ENCODE measurements around the gene KRT34. TPM values are rescaled to one million over a fixed set of nuclear protein-coding genes. Genes with fewer than 3 reads are reported as not detected.
"Not testable (repeated sequence)": the region's sequence is repeated elsewhere in the genome, so short reads cannot be mapped to it uniquely, and the experiment has no call there.

KRT34 gene
- total RNA-seq, 1 donor from 2014 or later: 0.35 TPM

DNA sequence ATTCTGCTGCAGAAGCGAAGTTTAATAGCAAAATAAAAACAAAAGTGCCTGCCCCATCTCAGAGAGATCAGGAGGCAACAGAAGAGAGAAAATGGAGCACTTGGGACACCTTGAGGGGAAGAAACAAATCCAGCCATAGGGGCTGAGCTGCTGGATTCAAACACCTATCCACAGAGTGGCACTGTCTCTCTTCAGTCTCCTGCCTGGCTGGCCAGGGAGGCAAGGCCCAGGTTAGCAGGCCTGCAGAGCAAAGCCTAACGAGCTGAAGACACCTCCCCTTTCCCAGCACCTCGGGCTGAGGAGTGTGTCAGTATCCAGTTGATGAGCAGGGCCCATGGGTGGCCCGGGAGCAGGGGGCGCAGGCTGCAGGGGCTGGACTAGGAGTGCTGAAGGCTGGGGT lies 24.1 kb upstream of the KRT34 start:
- DNase-seq (ENCODE audit: extremely low read depth, low read depth, low spot score): no peak

DNA sequence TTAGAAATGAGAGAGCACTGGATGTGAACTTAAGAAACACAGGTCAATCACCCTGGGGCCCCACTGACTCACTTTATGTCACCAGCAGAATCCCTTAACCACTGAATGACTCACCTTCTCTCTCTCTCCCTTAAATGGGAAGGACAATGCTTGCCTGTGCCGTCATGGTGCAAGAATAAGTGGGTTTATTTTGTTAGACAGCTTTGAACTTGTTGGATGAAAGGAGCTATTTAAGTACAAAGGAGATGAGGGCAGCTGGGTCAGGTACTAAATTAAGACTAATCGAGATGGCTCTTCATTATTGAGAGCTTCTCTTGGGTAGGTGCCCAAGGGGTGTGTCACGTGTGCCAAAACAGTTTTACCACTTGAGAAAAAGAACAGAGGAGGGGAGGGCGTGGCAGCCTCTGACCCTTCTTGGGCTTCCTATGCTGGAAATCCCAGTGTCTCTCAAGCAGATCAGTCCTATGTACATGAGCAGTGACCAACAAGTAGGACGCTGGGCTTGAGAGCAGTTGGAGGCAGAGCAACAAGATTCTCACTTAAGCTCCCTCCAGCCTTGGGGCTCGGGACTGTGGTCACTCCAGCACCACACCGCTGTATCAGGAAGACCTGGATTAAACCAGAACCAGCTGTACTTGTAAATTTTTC lies 22.0 kb upstream of the KRT34 start:
- peak; percentile 20 for DNase-seq (ENCODE audit: extremely low read depth, low read depth, low spot score)

DNA sequence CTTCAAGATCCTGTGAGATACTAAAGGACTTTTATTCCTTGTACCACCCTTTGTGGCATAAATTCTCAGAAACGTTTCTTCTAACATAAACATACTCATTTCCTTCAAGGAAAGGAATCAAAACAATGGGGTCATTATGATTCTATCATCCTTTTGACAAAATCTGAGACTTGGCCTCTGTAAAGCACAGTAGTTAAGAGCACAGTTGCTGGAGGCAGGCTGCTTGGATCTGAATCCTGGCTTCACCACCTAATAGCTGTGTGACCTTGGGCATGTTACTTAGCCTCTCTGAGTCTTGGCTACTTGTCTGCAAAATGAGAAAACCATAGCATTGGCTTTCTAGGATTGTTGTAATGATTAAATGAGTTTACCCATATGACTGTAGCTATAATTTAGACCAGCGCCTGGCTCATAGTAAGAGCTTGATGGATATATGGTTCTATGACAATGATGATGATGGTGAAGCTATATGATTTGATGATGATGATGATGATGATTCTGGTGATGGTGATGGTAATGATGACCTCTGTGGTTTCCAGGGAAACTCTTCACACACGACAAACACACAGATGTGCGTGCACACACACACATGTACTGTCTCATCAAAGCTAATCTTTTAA lies 21.4 kb upstream of the KRT34 start:
- DNase-seq (ENCODE audit: extremely low read depth, low read depth, low spot score): peak; percentile 20

DNA sequence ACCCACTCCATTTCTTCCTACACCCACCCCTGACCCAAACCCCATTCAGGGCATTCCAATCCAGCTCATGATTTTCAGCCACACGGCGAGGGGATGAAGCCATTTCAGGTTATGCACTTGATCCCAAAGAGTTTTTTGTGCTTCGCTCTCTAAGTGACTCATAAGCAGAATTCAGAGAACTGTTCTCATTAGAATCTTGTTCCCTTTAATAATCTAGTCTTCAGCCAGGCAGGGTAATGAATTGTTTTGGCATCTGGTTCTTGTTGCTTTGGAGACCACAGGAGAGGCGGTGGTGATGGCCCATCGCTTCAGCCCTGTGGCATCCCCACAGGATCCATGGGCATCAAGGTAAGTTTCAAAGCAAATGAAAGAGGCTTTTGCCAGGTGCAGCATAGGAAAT lies 20.1 kb upstream of the KRT34 start:
- no peak for DNase-seq (ENCODE audit: extremely low read depth, low read depth, low spot score)

DNA sequence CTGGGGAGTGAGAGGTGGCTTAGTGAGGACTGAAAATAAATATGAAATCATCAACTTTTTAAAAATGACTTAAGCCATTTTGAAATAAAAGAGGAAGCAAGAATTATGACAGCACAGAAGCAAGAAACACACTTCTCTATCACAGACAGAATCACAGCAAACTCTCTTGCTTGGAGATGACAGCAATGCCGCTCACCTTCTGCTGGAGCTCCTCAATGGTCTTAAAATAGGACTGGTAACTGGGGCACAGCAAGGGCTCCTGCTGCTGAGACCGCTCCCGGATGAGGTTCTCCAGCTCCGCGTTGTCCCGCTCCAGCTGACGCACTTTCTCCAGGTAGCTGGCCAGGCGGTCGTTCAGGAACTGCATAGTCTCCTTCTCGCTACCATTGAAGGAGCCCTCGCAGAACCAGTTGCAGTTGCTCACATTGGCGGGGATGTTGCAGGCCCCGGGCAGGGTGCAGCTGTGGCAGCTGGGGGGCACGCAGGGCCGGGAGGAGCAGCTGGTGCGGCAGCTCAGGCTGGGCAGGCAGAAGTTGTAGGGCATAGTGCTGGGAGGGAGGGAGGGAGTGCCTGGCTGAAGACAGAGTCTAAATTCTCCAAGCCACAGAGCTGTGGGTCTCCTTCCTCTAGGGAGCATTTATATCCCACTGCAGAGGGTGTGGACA lies 15.0 kb upstream of the KRT34 start, which contains the start of gene KRT31:
KRT31 (minus strand) TSS at position 613 of the 665 bp plus-strand sequence; CDS start at position 544, 69 bp downstream.
- DNase-seq (ENCODE audit: extremely low read depth, low read depth, low spot score): no peak

DNA sequence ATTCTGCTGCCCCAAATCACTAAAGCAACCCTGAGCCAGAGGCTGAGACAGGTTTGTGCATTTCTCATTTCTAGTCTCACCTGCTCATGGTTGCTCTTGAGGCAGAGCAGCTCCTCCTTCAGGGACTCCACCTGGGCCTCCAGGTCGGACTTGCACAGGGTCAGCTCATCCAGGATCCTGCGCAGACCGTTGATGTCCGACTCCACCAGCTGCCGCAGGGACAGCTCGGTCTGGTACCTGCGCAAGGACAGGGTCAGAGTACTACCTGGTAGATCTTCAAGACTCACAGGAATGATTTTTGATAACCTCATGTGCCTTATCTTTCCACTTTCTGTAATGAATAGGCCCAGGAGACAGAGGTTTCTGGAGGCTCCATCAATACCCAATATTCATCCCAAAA lies 14.2 kb upstream of the KRT34 start:
- DNase-seq (ENCODE audit: extremely low read depth, low read depth, low spot score): no peak

DNA sequence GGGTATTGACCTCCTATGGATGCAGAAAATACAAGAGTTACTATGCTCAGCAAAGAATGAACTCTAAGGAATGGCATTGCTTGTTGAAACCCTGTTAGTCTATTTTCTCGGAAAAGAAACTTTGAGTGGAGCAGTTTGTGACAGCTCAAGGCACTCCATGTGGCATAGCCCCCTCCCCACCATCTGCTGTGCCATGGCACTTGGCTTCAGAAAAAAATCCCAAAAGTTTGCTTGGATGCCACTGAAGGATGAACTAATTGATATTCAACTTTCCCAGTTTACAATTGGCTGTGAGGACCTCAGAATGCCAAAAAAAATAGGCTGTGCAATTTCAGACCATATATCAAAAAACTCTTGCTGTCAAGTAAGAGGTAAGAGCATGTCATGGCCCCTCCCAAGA lies 13.5 kb upstream of the KRT34 start:
- DNase-seq (ENCODE audit: extremely low read depth, low read depth, low spot score): no peak

DNA sequence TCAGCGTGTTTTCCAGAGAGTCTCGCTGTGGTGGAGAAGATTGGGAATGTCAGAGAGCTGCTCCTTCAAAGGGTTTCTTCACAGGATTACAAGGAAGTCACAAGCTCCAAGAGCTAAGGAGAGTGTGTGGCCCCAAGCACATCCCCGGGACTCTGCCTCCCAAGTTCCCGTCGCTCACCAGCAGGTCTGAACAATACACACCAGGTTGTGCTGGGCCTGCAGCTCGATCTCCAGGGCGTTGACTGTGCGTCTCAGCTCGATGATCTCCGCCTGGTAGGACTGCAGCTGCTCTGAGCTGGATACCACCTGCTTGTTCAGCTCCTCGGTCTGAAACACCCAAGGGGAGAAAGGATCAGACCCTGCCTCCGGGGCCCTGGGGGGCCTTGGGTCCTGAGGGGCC lies 12.9 kb upstream of the KRT34 start:
- not testable (repeated sequence) for DNase-seq (ENCODE audit: extremely low read depth, low read depth, low spot score)

DNA sequence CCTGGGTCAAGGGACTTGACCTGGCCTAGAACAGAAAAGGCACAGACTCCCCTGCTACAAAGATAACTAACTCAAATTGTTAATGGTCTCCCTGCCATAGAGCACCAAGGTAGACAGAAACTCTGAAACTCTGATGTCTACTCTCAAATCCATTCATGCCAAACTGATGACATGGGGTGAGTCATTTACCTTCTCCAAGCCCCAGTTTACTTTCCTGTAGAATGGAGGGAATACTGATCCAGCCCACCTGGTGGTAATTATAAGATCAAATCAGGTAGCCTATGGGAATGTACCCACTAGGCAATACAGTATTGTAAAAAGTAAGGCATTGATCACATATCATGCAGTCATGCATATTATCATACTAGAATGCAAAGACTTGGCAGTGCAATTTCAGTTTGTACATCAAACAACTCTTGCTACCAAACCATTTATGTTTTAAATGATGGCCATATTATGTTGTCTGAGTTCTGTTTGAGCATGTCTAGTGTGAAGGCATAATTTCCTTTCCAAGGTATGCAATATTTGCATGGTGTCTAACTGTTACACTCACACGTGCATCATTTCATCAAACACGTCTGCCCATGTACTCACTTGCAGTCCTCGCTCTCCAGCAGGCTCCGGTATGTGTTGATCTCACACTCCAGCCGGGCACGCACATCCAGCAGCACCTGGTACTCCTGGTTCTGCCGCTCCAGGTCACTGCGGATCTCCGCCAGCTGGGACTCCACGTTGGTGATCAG lies 12.3 kb upstream of the KRT34 start:
- DNase-seq (ENCODE audit: extremely low read depth, low read depth, low spot score): no peak

DNA sequence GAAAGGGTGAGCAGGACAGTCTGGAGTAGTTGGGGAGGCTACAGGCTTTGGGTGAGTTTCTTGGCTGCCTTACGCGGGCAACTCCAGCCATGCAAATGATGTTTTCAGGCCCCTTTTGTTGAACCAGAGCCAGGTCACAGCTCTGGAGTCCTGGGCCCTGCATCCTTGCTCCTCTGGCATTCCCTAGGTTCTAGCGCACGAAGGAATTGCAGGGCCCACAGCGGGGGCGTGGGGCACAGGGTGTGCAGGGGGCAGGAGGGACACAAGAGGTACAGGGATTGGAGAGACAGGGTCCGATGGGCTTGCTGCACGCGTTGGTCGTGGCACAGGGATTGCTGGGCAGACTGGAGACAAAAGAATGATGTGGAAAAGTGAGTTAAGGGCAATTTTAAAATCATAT lies 11.7 kb upstream of the KRT34 start:
- no peak for DNase-seq (ENCODE audit: extremely low read depth, low read depth, low spot score)

DNA sequence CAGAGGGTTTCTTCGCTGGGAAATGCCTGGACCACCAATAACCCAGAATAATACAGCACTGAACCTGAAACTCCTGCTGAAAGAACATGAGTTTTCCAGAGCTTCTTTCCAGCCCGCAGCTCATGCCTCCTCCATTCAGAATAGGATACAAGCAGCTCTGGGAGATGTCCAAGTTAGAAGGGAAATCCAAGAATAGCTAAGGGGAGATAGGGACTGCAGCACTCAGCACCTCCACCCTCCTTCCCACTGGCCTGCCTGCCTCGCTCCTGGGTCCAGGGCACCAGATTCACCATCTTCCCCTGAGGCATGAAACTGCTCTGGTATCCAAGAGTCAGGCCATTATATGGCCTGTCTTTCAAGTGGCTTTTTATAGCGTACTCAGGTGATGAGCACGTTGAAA lies 11.2 kb upstream of the KRT34 start:
- no peak for DNase-seq (ENCODE audit: extremely low read depth, low read depth, low spot score)

DNA sequence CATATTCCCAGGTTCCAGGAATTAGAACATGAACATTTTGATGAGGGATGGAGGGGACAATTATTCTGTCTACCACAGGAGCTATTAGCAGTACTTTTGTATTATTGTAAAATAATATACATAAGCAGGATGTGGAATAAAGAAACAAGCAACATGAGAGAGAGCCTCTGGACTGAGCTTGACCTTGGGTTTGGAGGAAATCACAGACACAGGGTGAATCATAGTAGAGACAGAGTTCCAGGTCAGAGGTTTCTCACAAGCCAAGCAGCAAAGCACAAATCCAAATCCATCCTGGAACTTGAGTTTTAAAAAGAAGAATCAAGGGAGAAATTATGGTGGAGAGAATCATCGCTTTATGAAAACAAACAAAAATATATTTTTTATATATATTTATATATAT lies 10.2 kb upstream of the KRT34 start:
- no peak for DNase-seq (ENCODE audit: extremely low read depth, low read depth, low spot score)

DNA sequence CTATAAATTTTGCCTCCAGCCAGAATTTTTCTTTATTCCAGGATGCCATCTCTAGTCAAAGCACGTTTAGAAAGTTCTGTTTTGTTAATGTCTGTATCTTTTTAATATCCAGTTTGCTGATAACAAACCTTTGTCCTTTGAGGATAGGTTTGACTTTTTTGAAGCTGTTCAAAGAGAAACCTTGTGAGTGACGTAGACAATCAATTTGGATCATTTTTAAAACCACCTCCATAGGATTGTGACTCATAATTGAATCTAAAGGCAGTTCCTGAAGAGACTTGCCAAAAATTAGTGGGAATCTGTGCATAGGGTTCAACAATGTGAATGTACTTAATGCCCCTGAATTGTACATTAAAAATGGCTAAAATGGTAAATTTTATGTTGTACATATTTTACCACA lies 9.4 kb upstream of the KRT34 start:
- DNase-seq (ENCODE audit: extremely low read depth, low read depth, low spot score): no peak

DNA sequence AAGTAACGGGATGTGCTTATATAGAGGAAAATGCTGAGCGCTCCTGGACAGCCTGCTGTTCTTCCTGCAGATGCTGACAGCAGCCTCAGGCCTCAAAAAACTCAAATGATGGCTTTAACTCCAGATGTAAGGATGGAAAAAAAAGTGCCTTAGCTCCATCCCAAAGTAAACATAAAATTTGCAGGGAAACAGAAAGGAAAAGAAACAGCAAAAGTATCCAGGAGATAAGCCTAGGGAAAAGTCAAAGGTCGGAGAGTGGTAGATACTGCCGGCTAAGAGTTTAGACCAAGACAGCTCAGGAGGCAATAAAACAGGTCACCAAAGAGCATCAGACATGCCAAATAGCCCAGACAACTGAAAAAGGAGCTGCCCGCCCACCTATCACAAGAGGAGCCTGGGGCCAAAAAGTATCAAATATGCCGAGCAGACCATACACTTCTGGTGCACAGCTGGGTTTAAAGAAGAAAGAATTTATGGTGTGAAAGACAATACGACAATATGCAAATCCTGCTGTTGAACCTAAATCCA lies 8.4 kb upstream of the KRT34 start:
- no peak for DNase-seq (ENCODE audit: extremely low read depth, low read depth, low spot score)

DNA sequence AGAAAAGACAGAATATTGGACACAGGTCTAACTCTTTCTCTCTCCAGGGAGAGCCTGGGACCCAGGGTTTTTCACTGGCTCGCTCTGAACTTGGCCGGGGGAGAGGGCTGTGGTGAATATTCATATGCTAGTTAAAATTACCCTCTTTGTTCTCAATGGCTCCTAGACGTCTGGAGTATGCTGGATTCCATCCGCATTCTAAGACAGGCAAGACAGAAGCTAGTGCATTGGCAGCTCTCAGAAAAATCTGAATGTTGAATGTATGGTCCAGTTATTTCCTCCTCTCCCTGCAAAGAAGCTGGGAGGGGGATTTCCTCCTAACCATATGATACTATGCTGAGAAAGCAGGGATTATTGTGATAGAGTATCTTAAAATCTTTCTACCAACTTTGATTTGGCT lies 5.6 kb upstream of the KRT34 start:
- no peak for DNase-seq (ENCODE audit: extremely low read depth, low read depth, low spot score)

DNA sequence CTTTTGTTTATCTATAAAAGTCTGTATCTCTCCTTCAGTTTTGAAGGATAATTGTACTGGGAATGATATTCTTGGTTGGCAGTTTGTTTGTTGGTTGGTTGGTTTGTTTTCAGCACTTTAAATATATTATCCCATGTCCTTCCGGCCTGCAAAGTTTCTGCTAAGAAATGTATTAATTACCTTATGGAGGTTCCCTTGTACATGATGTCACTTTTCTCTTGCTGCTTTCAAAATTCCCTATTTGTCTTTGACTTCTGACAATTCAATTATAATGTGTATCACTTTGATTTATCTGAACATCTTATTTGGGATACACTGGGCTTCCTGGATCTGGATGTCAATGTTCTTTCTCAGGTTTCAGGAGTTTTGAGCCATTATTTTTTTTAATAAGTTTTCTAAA lies 4.1 kb upstream of the KRT34 start:
- DNase-seq (ENCODE audit: extremely low read depth, low read depth, low spot score): no peak

DNA sequence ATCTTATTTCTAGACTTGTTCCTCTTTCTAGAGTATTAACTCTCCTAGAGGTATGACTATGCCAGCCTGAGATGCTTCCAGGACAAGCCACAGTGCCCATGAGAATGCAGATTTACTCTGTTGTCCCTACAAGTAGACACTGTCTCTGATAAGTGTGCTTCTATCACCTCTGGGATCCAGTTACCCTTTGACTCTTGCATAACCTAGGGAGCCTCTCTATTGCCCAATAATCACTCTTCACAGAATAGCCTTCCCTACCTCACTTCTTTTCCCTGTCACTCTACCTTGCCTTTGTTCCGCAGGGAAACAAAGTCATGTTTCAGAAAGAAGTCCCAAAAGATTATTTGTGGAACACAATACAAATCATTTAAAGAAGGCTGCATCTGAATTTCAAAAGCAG lies 1.6 kb upstream of the KRT34 start:
- DNase-seq (ENCODE audit: extremely low read depth, low read depth, low spot score): no peak

DNA sequence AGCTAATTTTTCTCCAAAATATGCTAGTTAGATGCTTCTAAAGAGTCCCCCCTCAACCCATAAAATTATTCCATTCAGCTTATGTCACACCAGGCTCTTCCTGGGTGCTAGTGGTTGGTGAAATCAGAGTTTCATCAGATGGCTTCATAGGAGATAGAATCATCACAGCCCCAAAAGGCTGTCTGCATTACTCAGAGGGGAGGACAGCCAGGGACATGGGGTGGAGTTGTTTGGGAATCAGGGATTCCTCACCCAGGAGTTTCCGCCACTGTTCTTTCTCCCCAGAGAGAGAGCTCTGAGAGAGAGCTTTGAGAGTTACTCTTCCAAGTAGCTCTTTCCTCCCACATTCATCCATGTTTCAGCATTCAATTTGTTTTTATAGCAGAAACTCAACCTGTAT lies 288 bp upstream of the KRT34 start:
- no peak for DNase-seq (ENCODE audit: extremely low read depth, low read depth, low spot score)

DNA sequence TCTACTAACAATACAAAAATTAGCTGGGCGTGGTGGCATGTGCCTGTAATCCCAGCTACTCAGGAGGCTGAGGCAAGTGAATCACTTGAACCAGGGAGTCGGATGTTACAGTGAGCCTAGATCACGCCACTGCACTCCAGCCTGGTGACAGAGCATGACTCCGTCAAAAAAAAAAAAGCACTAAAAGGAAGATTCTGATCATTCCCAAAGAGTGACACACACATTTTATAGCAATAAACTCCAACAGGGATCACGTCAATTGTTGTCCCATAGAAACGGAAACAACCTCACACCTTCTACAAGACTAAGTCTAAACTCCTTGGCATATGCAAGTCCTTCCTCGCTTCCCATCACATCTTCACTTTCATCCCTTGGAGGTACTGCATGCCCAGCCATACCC lies 2.0 kb downstream of the KRT34 start:
- not testable (repeated sequence) for DNase-seq (ENCODE audit: extremely low read depth, low read depth, low spot score)

DNA sequence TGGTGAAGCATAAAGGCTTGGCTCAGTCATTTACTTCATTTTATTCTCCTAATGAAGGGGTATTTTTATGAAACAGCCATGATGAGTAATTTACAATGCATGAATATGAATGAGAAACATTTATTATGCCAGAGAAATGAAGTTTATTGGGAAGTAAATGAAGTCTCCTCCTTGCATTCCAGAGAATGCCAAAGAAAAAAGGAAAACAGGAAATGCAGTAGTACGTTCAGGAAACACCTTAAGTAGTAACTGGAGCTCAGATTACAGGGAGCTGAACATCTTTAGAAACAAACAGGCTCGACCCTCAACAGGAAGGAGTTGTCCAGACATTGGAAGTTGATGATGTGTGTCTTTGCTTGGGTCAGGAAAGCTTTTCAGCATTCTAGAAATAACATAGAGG lies 4.6 kb downstream of the KRT34 start:
- DNase-seq (ENCODE audit: extremely low read depth, low read depth, low spot score): peak; percentile 12

DNA sequence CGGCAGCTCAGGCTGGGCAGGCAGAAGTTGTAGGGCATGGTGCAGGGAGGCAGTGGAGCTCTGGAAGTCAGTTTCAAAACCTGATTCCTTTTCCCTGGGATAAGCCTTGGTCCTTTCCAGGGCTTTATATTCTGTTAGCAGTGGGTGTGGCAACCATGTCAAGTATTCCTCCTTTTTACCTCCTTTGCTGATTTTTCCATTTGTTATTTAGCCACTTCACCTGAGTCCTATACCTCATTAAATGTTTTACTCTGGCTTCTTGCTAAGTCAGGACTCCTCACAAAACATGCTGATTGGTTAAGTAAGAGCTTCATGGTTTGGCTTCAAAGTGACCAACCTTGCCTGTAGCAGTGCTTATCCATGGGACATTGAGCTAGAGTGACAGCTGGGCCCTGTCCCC lies 12.4 kb downstream of the KRT34 start, which contains the start of gene KRT33B:
KRT33B (minus strand) TSS at position 101 of the 400 bp plus-strand sequence; CDS start at position 38, 63 bp downstream.
- no peak for DNase-seq (ENCODE audit: extremely low read depth, low read depth, low spot score)

Data from glomerular endothelial cell (primary cell).